Smooth muscle cell (in vitro differentiated cells): ENCODE results near the gene WSCD2. TPM values are rescaled to one million over a fixed set of nuclear protein-coding genes. Genes with fewer than 3 reads are reported as not detected.

Source experiments
- DNase-seq: peaks from one replicate; lab custom pipeline; 2025; ENCODE audit not compliant: unreplicated experiment; lab: John Stamatoyannopoulos, UW
- H2AFZ ChIP-seq: fragments of 200-600 bp; sonication (generic); 2 replicates; pipeline ENCODE4 v1.6.0; 2016; ENCODE audit warnings: antibody characterized with exemption, low read depth, mild to moderate bottlenecking
- H3F3A ChIP-seq: fragments of 200-600 bp; sonication (generic); 2 replicates; pipeline ENCODE4 v1.6.0; 2017; ENCODE audit warnings: antibody characterized with exemption, low read depth
- H3K27ac ChIP-seq: fragments of 200-600 bp; sonication (generic); 2 replicates; pipeline ENCODE4 v1.5.1; 2016; ENCODE audit warnings: low read depth, mild to moderate bottlenecking
- H3K27me3 ChIP-seq: fragments of 200-600 bp; sonication (generic); 2 replicates; pipeline ENCODE4 v1.6.1; 2016; ENCODE audit warnings: low read depth, mild to moderate bottlenecking
- H3K36me3 ChIP-seq: fragments of 200-600 bp; sonication (generic); 2 replicates; pipeline ENCODE4 v1.5.1; 2016; ENCODE audit warnings: low read depth
- H3K4me1 ChIP-seq: fragments of 200-600 bp; sonication (generic); 2 replicates; pipeline ENCODE4 v1.5.1; 2016; ENCODE audit warnings: low read depth
- H3K4me2 ChIP-seq: fragments of 200-600 bp; sonication (generic); 2 replicates; pipeline ENCODE4 v1.6.0; 2016; ENCODE audit warnings: mild to moderate bottlenecking
- H3K4me3 ChIP-seq: fragments of 200-600 bp; sonication (generic); 2 replicates; pipeline ENCODE4 v1.5.1; 2016; ENCODE audit warnings: mild to moderate bottlenecking
- H3K79me2 ChIP-seq: fragments of 200-600 bp; sonication (generic); 2 replicates; pipeline ENCODE4 v1.6.0; 2016; ENCODE audit warnings: low read depth, mild to moderate bottlenecking
- H3K9ac ChIP-seq: fragments of 200-600 bp; sonication (generic); 2 replicates; pipeline ENCODE4 v1.6.0; 2016; ENCODE audit warnings: low read depth
- H3K9me3 ChIP-seq: fragments of 200-600 bp; sonication (generic); replicated peaks from 2 replicates; pipeline ENCODE4 v1.5.1; 2016; ENCODE audit warnings: low read depth
- H4K20me1 ChIP-seq: fragments of 200-600 bp; sonication (generic); 2 replicates; pipeline ENCODE4 v1.6.0; 2016; ENCODE audit warnings: low read depth
- CTCF ChIP-seq: fragments of 200-600 bp; sonication (generic); IDR thresholded peaks from 2 replicates; pipeline ENCODE4 v1.5.1; 2017; ENCODE audit warnings: borderline replicate concordance, mild to moderate bottlenecking, antibody characterized with exemption; ENCODE audit not compliant: insufficient read depth, poor library complexity, severe bottlenecking
- WGBS: methylation state at CpG from one replicate; pipeline ENCODE4 v1.1.7; 2016; ENCODE audit warnings: low lambda C conversion rate; 5-methylcytosine and 5-hydroxymethylcytosine counted together
- polyA plus RNA-seq: library from polyadenylated mRNA; unstranded; fragments of >200 nt; fragmentation: Nextera tagmentation; extraction: Ambion mirVana; gene quantifications from 2 replicates; pipeline ENCODE4 v1.2.1, GENCODE V29; 2016
- total RNA-seq: library from RNA; depleted of rRNA; stranded (reverse); fragments of >200 nt; gene quantifications from 2 replicates; pipeline ENCODE4 v1.2.3, GENCODE V29; 2014

The WSCD2 gene
- total and polyA plus RNA-seq, 2 experiments from 2014 or later, result 0.13 TPM

- no peak overlapping the region for H3K27ac ChIP-seq
Measured at GRCh38 chr12:108140501-108140900, 11.4 kb downstream of the WSCD2 start.

GRCh38 chr12:108141600-108142130, 12.6 kb downstream of the WSCD2 start:
- Histone ChIP-seq H3K27ac (no peak overlapping the region), H3F3A (no peaks in the 10 kb centered on the region), H4K20me1 (no peaks in the 10 kb centered on the region), H3K9me3 (no peaks in the 10 kb centered on the region), H3K4me1 (peaks cover 14% of the 10 kb centered on the region), H3K4me3 (no peak overlapping the region), H3K36me3 (no peaks in the 10 kb centered on the region), H3K9ac (no peak overlapping the region), H3K27me3 (peaks cover 5% of the 10 kb centered on the region), H3K79me2 (no peaks in the 10 kb centered on the region), H3K4me2 (no peak overlapping the region), H2AFZ (no peak overlapping the region)
- WGBS, result 36% methylated on average over 4 of the region's 4 CpGs
- no peak for DNase-seq
- no peak for TF ChIP-seq CTCF

More at GRCh38 chr12:108140501-108140900, 11.4 kb downstream of the WSCD2 start:
- H3K79me2 ChIP-seq, result no peaks in the 10 kb centered on the region
- no peaks in the 10 kb centered on the region for H4K20me1 ChIP-seq
- no peak for TF ChIP-seq CTCF
- H3K9me3 ChIP-seq, result no peaks in the 10 kb centered on the region
- H3K4me2 ChIP-seq, result no peak overlapping the region
- no peaks in the 10 kb centered on the region for H3K36me3 ChIP-seq
- H3F3A ChIP-seq, result no peaks in the 10 kb centered on the region
- no peak overlapping the region for H3K4me3 ChIP-seq
- WGBS, result 82% methylated on average over 5 of the region's 5 CpGs
- H3K4me1 ChIP-seq, result peaks cover 14% of the 10 kb centered on the region
- H3K27me3 ChIP-seq, result peaks cover 5% of the 10 kb centered on the region
- no peak for DNase-seq
- H2AFZ ChIP-seq, result no peak overlapping the region
- no peak overlapping the region for H3K9ac ChIP-seq

- no peak overlapping the region for H3K27ac ChIP-seq
- H3K36me3 ChIP-seq, result no peaks in the 10 kb centered on the region
- no peak for TF ChIP-seq CTCF
- no peak overlapping the region for H3K9ac ChIP-seq
- 90% methylated on average over 1 of the region's 1 CpG for WGBS
- no peak overlapping the region for H3K4me2 ChIP-seq
- no peak overlapping the region for H2AFZ ChIP-seq
- no peaks in the 10 kb centered on the region for H4K20me1 ChIP-seq
- peaks cover 5% of the 10 kb centered on the region for H3K27me3 ChIP-seq
- H3K4me3 ChIP-seq, result no peak overlapping the region
- no peaks in the 10 kb centered on the region for H3K79me2 ChIP-seq
- H3K4me1 ChIP-seq, result peaks cover 14% of the 10 kb centered on the region
- no peak for DNase-seq
- H3F3A ChIP-seq, result no peaks in the 10 kb centered on the region
- no peaks in the 10 kb centered on the region for H3K9me3 ChIP-seq
Measured at GRCh38 chr12:108143144-108143543, 14.1 kb downstream of the WSCD2 start.

GRCh38 chr12:108144080-108144479, 15.0 kb downstream of the WSCD2 start:
- Histone ChIP-seq H3K4me3 (no peak overlapping the region), H3K4me1 (peaks cover 14% of the 10 kb centered on the region)
- 75% methylated on average over 8 of the region's 8 CpGs for WGBS

More at GRCh38 chr12:108144080-108144479, 15.0 kb downstream of the WSCD2 start:
- Histone ChIP-seq H3K4me2 (no peak overlapping the region), H3K9me3 (no peaks in the 10 kb centered on the region), H3F3A (no peaks in the 10 kb centered on the region), H3K36me3 (no peaks in the 10 kb centered on the region), H3K9ac (no peak overlapping the region), H3K27ac (no peak overlapping the region), H3K27me3 (peaks cover 5% of the 10 kb centered on the region), H2AFZ (no peak overlapping the region), H4K20me1 (no peaks in the 10 kb centered on the region), H3K79me2 (no peaks in the 10 kb centered on the region)
- no peak for TF ChIP-seq CTCF
- no peak for DNase-seq
